Measurements from ENCODE around the gene PITPNC1. TPM values are rescaled to one million over a fixed set of nuclear protein-coding genes. Genes with fewer than 3 reads are reported as not detected.

The PITPNC1 gene
- total RNA-seq, 1 experiment from 2014 or later = 35.5 TPM

- DNase-seq (ENCODE audit: low spot score) = no peak
- no peak for TF ChIP-seq EZH2 (IDR thresholded peaks at IDR 0.05; ENCODE audit: borderline replicate concordance, low read depth, low read length, poor library complexity, severe bottlenecking)
- TF ChIP-seq CTCF (conservative IDR thresholded peaks at IDR 0.05; ENCODE audit: low read depth, low read length) = no peak
- H3K27me3 ChIP-seq (replicated peaks; ENCODE audit: insufficient read depth, low read depth, low read length, poor library complexity) = no peaks in the 10 kb centered on the region
- no peak overlapping the region for H3K27ac ChIP-seq (ENCODE audit: low read depth, low read length, poor library complexity, severe bottlenecking)
- no peaks in the 10 kb centered on the region for H3K4me1 ChIP-seq (ENCODE audit: insufficient read depth, low read length, poor library complexity, severe bottlenecking)
- H3K36me3 ChIP-seq (ENCODE audit: insufficient read depth, low read length, poor library complexity, severe bottlenecking) = no peaks in the 10 kb centered on the region
- POLR2A ChIA-PET (ENCODE audit: low non-redundant PET) = no interaction called here
- H3K9me3 ChIP-seq (ENCODE audit: low read depth, low read length, poor library complexity, severe bottlenecking) = no peaks in the 10 kb centered on the region
- CTCF ChIA-PET = no interaction called here
- intact Hi-C loops (cut with micrococcal nuclease; ENCODE audit: unreplicated experiment) = no loop called here
- no TSS peak for BruUV-seq (replicated peaks)
- no peak overlapping the region for H3K4me3 ChIP-seq (ENCODE audit: low read depth, low read length, poor library complexity, severe bottlenecking)
Measured at GRCh38 chr17:67517325-67517724, 140.2 kb downstream of the PITPNC1 start.

- DNase-seq (ENCODE audit: low spot score) = no peak
- BruUV-seq (replicated peaks) = no TSS peak
- Histone ChIP-seq H3K27me3 (replicated peaks; ENCODE audit: insufficient read depth, low read depth, low read length, poor library complexity) (no peaks in the 10 kb centered on the region), H3K4me1 (ENCODE audit: insufficient read depth, low read length, poor library complexity, severe bottlenecking) (no peaks in the 10 kb centered on the region), H3K27ac (ENCODE audit: low read depth, low read length, poor library complexity, severe bottlenecking) (no peak overlapping the region), H3K9me3 (ENCODE audit: low read depth, low read length, poor library complexity, severe bottlenecking) (no peaks in the 10 kb centered on the region), H3K4me3 (ENCODE audit: low read depth, low read length, poor library complexity, severe bottlenecking) (no peak overlapping the region), H3K36me3 (ENCODE audit: insufficient read depth, low read length, poor library complexity, severe bottlenecking) (no peaks in the 10 kb centered on the region)
- ChIA-PET CTCF (no interaction called here), POLR2A (ENCODE audit: low non-redundant PET) (no interaction called here)
- no peak for TF ChIP-seq EZH2 (IDR thresholded peaks at IDR 0.05; ENCODE audit: borderline replicate concordance, low read depth, low read length, poor library complexity, severe bottlenecking)
- TF ChIP-seq CTCF (conservative IDR thresholded peaks at IDR 0.05; ENCODE audit: low read depth, low read length) = no peak
- intact Hi-C loops (cut with micrococcal nuclease; ENCODE audit: unreplicated experiment) = no loop called here
Measured at GRCh38 chr17:67518876-67519275, 141.8 kb downstream of the PITPNC1 start.

- CTCF ChIA-PET = no interaction called here
Measured at GRCh38 chr17:67519801-67520251, 142.7 kb downstream of the PITPNC1 start.

More at GRCh38 chr17:67519801-67520251, 142.7 kb downstream of the PITPNC1 start:
- no peaks in the 10 kb centered on the region for H3K27me3 ChIP-seq (replicated peaks; ENCODE audit: insufficient read depth, low read depth, low read length, poor library complexity)
- POLR2A ChIA-PET (ENCODE audit: low non-redundant PET) = no interaction called here
- H3K4me1 ChIP-seq (ENCODE audit: insufficient read depth, low read length, poor library complexity, severe bottlenecking) = no peaks in the 10 kb centered on the region
- no peaks in the 10 kb centered on the region for H3K36me3 ChIP-seq (ENCODE audit: insufficient read depth, low read length, poor library complexity, severe bottlenecking)
- H3K9me3 ChIP-seq (ENCODE audit: low read depth, low read length, poor library complexity, severe bottlenecking) = no peaks in the 10 kb centered on the region
- H3K27ac ChIP-seq (ENCODE audit: low read depth, low read length, poor library complexity, severe bottlenecking) = no peak overlapping the region
- BruUV-seq (replicated peaks) = no TSS peak
- intact Hi-C loops (cut with micrococcal nuclease; ENCODE audit: unreplicated experiment) = no loop called here
- no peak overlapping the region for H3K4me3 ChIP-seq (ENCODE audit: low read depth, low read length, poor library complexity, severe bottlenecking)
- no peak for DNase-seq (ENCODE audit: low spot score)
- TF ChIP-seq EZH2 (IDR thresholded peaks at IDR 0.05; ENCODE audit: borderline replicate concordance, low read depth, low read length, poor library complexity, severe bottlenecking) (no peak), CTCF (conservative IDR thresholded peaks at IDR 0.05; ENCODE audit: low read depth, low read length) (no peak)

All from A673 (cell line).